HCT116 (cell line): ENCODE measurements around the gene CLPTM1L. TPM values are rescaled to one million over a fixed set of nuclear protein-coding genes. Genes with fewer than 3 reads are reported as not detected.

ENCODE experiments used
- ATAC-seq: fragments of 200-7000 bp; cut with Tn5 transposase; 2 replicates; pipeline ENCODE4 v1.9.1; 2020; ENCODE audit warnings: mild to moderate bottlenecking, moderate library complexity
- BruUV-seq: library from RNA; stranded (reverse); fragments of 400-500 nt; replicated peaks from 2 replicates; lab custom pipeline; 2021; lab: Mats Ljungman, UMichigan
- CTCF ChIA-PET: fragments of 300-600 bp; sonication (Branson Sonifier 250); formaldehyde crosslinking; loops from one replicate; lab custom pipeline; 2021; ENCODE audit warnings: antibody characterized with exemption; lab: Charles Lee
- POLR2A ChIA-PET: fragments of 300-600, 350-600 bp; sonication (Branson Sonifier 250); formaldehyde crosslinking; loops from one replicate; lab custom pipeline; 2021; ENCODE audit warnings: antibody characterized with exemption; lab: Charles Lee
- RAD21 ChIA-PET, 2 experiments: fragments of 300-600 bp; sonication (Branson Sonifier 250); formaldehyde crosslinking; loops; one replicate each; lab custom pipeline; 2023; ENCODE audit warnings: low total read pairs in 2 of 2; ENCODE audit not compliant: uncharacterized antibody in 2 of 2, unreplicated experiment in 2 of 2, low non-redundant PET in 1 of 2; lab: Charles Lee
- DNase-seq: peaks from one replicate; pipeline ENCODE4 v3.0.0-alpha.2; 2010; ENCODE audit warnings: low read depth, low spot score
- H2AFZ ChIP-seq: fragments of 200-600 bp; shearing (Covaris generic), sonication (generic); 2 replicates; pipeline ENCODE4 v1.6.1; 2017; ENCODE audit warnings: low read depth, mixed run types, mixed read lengths, antibody characterized with exemption, low read length; ENCODE audit not compliant: poor library complexity, severe bottlenecking
- H3K27ac ChIP-seq: 2 replicates; pipeline ENCODE4 v1.5.1; 2012; ENCODE audit warnings: low read depth, low read length
- H3K27me3 ChIP-seq: fragments of 200-600 bp; sonication (generic); 2 replicates; pipeline ENCODE4 v1.6.1; 2016; ENCODE audit warnings: mixed run types, low read length, mixed read lengths; ENCODE audit not compliant: insufficient read depth
- H3K36me3 ChIP-seq, 2 experiments: fragments of 200-500 bp in 1 of 2; fragments of 200-600 bp in 1 of 2; sonication (Bioruptor generic) in 1 of 2; sonication (generic) in 1 of 2; 2 replicates each; pipeline versions ENCODE4 v1.5.1 to v1.6.1; 2014 to 2016; ENCODE audit warnings: low read length in 2 of 2, inconsistent platforms in 1 of 2, mixed read lengths in 1 of 2, mixed run types in 1 of 2; ENCODE audit not compliant: insufficient read depth in 2 of 2, control insufficient read depth in 1 of 2
- H3K4me1 ChIP-seq, 2 experiments: fragments of 200-600 bp in 1 of 2; sonication (generic) in 1 of 2; 2 replicates each; pipeline versions ENCODE4 v1.5.1 to v1.6.1; 2012 to 2017; ENCODE audit warnings: low read length in 2 of 2, inconsistent platforms in 1 of 2, mild to moderate bottlenecking in 1 of 2, mixed read lengths in 1 of 2, mixed run types in 1 of 2, moderate library complexity in 1 of 2; ENCODE audit not compliant: insufficient read depth in 2 of 2, control insufficient read depth in 1 of 2
- H3K4me2 ChIP-seq: fragments of 200-600 bp; sonication (generic); 2 replicates; pipeline ENCODE4 v1.6.1; 2017; ENCODE audit warnings: mixed run types, low read length, mixed read lengths
- H3K4me3 ChIP-seq, 2 experiments: fragments of 200-600 bp in 1 of 2; sonication (generic) in 1 of 2; replicated peaks in 1 of 2; 2 replicates each; pipeline ENCODE4 v1.5.1; 2011 to 2016; ENCODE audit warnings: low read length in 2 of 2, control low read depth in 1 of 2, low read depth in 1 of 2, mild to moderate bottlenecking in 1 of 2, mixed read lengths in 1 of 2, mixed run types in 1 of 2
- H3K79me2 ChIP-seq: fragments of 200-600 bp; sonication (generic); 2 replicates; pipeline ENCODE4 v1.6.1; 2017; ENCODE audit warnings: mild to moderate bottlenecking, mixed run types, low read length, moderate library complexity, mixed read lengths; ENCODE audit not compliant: insufficient read depth
- H3K9ac ChIP-seq: fragments of 200-600 bp; sonication (generic); 2 replicates; pipeline ENCODE4 v1.6.1; 2016; ENCODE audit warnings: low read length, mixed read lengths
- H3K9me2 ChIP-seq: fragments of 200-600 bp; sonication (generic), shearing (Covaris generic); 2 replicates; pipeline ENCODE4 v1.6.1; 2017; ENCODE audit warnings: mixed run types, mild to moderate bottlenecking, moderate library complexity; ENCODE audit not compliant: insufficient read depth
- H3K9me3 ChIP-seq, 2 experiments: fragments of 200-500 bp in 1 of 2; fragments of 200-600 bp in 1 of 2; sonication (Bioruptor generic) in 1 of 2; sonication (generic) in 1 of 2; 2 replicates each; pipeline ENCODE4 v1.6.1; 2014 to 2017; ENCODE audit warnings: low read length in 2 of 2, mixed read lengths in 2 of 2, inconsistent platforms in 1 of 2, low read depth in 1 of 2, mild to moderate bottlenecking in 1 of 2, mixed run types in 1 of 2, moderate library complexity in 1 of 2; ENCODE audit not compliant: control insufficient read depth in 1 of 2, insufficient read depth in 1 of 2
- H4K20me1 ChIP-seq: fragments of 200-600 bp; sonication (generic), shearing (Covaris generic); 2 replicates; pipeline ENCODE4 v1.6.1; 2017; ENCODE audit warnings: mixed run types, mild to moderate bottlenecking, moderate library complexity; ENCODE audit not compliant: insufficient read depth
- CBX3 ChIP-seq: IDR thresholded peaks from 2 replicates; pipeline ENCODE4 v1.6.1; 2012; ENCODE audit warnings: low read depth
- CEBPB ChIP-seq: IDR thresholded peaks from 2 replicates; pipeline ENCODE4 v1.6.1; 2012; ENCODE audit warnings: low read depth
- EGR1 ChIP-seq: IDR thresholded peaks from 2 replicates; pipeline ENCODE4 v1.6.1; 2012; ENCODE audit warnings: low read depth
- FOSL1 ChIP-seq: IDR thresholded peaks from 2 replicates; pipeline ENCODE4 v1.6.1; 2012; ENCODE audit warnings: low read depth
- POLR2A ChIP-seq: IDR thresholded peaks from 2 replicates; pipeline ENCODE4 v1.7.0; 2011; ENCODE audit warnings: borderline replicate concordance; ENCODE audit not compliant: insufficient read depth, insufficient read length; ENCODE audit errors: extremely low read depth
- POLR2AphosphoS5 ChIP-seq: IDR thresholded peaks from 2 replicates; pipeline ENCODE4 v1.6.1; 2011; ENCODE audit warnings: mild to moderate bottlenecking, low read depth, low read length, moderate library complexity
- RAD21 ChIP-seq: IDR thresholded peaks from 2 replicates; pipeline ENCODE4 v1.6.1; 2012; ENCODE audit warnings: low read depth, mild to moderate bottlenecking
- SIN3A ChIP-seq: IDR thresholded peaks from 2 replicates; pipeline ENCODE4 v1.6.1; 2012; ENCODE audit warnings: low read depth
- SP1 ChIP-seq: IDR thresholded peaks from 2 replicates; pipeline ENCODE4 v1.6.1; 2012; ENCODE audit warnings: low read depth
- SRF ChIP-seq: IDR thresholded peaks from 2 replicates; pipeline ENCODE4 v1.6.1; 2012; ENCODE audit warnings: low read depth
- TCF7L2 ChIP-seq: IDR thresholded peaks from 2 replicates; pipeline ENCODE4 v1.7.0; 2011; ENCODE audit warnings: borderline replicate concordance, inconsistent platforms; ENCODE audit not compliant: insufficient read depth, insufficient read length; ENCODE audit errors: extremely low read depth
- YY1 ChIP-seq: IDR thresholded peaks from 2 replicates; pipeline ENCODE4 v1.6.1; 2011; ENCODE audit warnings: low read length, low read depth, moderate library complexity, mild to moderate bottlenecking; ENCODE audit not compliant: insufficient replicate concordance; ENCODE audit errors: extremely low read depth
- ZFX ChIP-seq: fragments of 450-650 bp; IDR thresholded peaks from 2 replicates; pipeline ENCODE4 v1.6.1; 2017
- intact Hi-C: fragments of 100-400 bp; cut with micrococcal nuclease; formaldehyde crosslinking; loops from 2 replicates; pipeline ENCODE4 v1.10.0; 2022
- total RNA-seq: library from RNA; stranded (reverse); gene quantifications from one replicate; pipeline ENCODE4 v1.2.1, GENCODE V29; 2021; ENCODE audit not compliant: unreplicated experiment
- TF ChIP-seq, protein P1 (sequence below): IDR thresholded peaks from 2 replicates; pipeline ENCODE4 v1.6.1; 2012
- TF ChIP-seq, protein P2 (sequence below): IDR thresholded peaks from 2 replicates; pipeline ENCODE4 v1.6.1; 2012; ENCODE audit warnings: low read depth
- TF ChIP-seq, protein P3 (sequence below): IDR thresholded peaks from 2 replicates; pipeline ENCODE4 v1.6.1; 2012

The CLPTM1L gene
- total RNA-seq, 1 experiment from 2014 or later: 98.4 TPM

DNA sequence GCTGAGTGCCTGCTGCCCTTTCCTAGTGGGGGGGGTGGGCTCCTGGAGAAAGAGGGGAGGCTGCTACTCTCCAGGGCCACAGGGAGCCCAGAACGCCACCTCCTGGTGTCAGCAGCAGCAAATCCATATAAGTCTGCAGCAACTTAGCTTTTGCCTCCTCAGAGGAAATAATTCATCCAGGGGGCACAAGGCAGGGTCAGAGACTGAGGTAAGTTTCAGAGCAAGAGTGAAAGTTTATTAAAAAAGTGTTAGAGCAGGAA, 4.0 kb upstream of the CLPTM1L start:
- Histone ChIP-seq H3K79me2 (peaks cover 18% of the 10 kb centered on the region), H3K9ac (no peak overlapping the region), H3K4me2 (no peak overlapping the region), H3K9me2 (no peaks in the 10 kb centered on the region), H2AFZ (no peak overlapping the region), H4K20me1 (no peaks in the 10 kb centered on the region), H3K4me3 (no peak overlapping the region), H3K27ac (no peak overlapping the region), H3K4me1 (peaks cover 6 to 13% of the 10 kb centered on the region in 2 experiments; a peak in 3 of 4 replicates), H3K9me3 (no peaks in the 10 kb centered on the region), H3K36me3 (no peaks in the 10 kb centered on the region), H3K27me3 (peaks cover 4% of the 10 kb centered on the region; the same call in 1 of the 2 replicates)
- CTCF ChIA-PET: no interaction called here
- TF ChIP-seq SRF (no peak), CBX3 (no peak), FOSL1 (no peak), EGR1 (no peak), TCF7L2 (no peak), CEBPB (no peak), YY1 (no peak), POLR2A (no peak), POLR2AphosphoS5 (no peak), RAD21 (no peak; the same call in 1 of the 2 replicates), SP1 (no peak), ZFX (no peak), SIN3A (no peak)
- TF ChIP-seq, protein P1, sequence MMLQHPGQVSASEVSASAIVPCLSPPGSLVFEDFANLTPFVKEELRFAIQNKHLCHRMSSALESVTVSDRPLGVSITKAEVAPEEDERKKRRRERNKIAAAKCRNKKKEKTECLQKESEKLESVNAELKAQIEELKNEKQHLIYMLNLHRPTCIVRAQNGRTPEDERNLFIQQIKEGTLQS: no peak
- TF ChIP-seq, protein P2, sequence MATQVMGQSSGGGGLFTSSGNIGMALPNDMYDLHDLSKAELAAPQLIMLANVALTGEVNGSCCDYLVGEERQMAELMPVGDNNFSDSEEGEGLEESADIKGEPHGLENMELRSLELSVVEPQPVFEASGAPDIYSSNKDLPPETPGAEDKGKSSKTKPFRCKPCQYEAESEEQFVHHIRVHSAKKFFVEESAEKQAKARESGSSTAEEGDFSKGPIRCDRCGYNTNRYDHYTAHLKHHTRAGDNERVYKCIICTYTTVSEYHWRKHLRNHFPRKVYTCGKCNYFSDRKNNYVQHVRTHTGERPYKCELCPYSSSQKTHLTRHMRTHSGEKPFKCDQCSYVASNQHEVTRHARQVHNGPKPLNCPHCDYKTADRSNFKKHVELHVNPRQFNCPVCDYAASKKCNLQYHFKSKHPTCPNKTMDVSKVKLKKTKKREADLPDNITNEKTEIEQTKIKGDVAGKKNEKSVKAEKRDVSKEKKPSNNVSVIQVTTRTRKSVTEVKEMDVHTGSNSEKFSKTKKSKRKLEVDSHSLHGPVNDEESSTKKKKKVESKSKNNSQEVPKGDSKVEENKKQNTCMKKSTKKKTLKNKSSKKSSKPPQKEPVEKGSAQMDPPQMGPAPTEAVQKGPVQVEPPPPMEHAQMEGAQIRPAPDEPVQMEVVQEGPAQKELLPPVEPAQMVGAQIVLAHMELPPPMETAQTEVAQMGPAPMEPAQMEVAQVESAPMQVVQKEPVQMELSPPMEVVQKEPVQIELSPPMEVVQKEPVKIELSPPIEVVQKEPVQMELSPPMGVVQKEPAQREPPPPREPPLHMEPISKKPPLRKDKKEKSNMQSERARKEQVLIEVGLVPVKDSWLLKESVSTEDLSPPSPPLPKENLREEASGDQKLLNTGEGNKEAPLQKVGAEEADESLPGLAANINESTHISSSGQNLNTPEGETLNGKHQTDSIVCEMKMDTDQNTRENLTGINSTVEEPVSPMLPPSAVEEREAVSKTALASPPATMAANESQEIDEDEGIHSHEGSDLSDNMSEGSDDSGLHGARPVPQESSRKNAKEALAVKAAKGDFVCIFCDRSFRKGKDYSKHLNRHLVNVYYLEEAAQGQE: no peak
- TF ChIP-seq, protein P3, sequence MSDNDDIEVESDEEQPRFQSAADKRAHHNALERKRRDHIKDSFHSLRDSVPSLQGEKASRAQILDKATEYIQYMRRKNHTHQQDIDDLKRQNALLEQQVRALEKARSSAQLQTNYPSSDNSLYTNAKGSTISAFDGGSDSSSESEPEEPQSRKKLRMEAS: no peak
- ATAC-seq (no peak), DNase-seq (no peak)
- intact Hi-C loops: loop anchor here (10.0 kb wide), 1 partner anchor 246 kb away; no protein-coding TSS in a partner anchor
- BruUV-seq: no TSS peak
- POLR2A ChIA-PET: no interaction called here
- RAD21 ChIA-PET: no interaction called here
